OCI-LY1 (cell line): ENCODE measurements around the gene PTPRD.

ENCODE experiments used
- H2AFZ ChIP-seq: fragments of 200-600 bp; sonication (generic), shearing (Covaris generic); 2 replicates; pipeline ENCODE4 v1.6.0; 2014; ENCODE audit warnings: antibody characterized with exemption, mild to moderate bottlenecking, low read length
- H3F3A ChIP-seq: fragments of 200-600 bp; sonication (generic), shearing (Covaris generic); 2 replicates; pipeline ENCODE4 v1.6.0; 2014; ENCODE audit warnings: mild to moderate bottlenecking, antibody characterized with exemption, low read length, moderate library complexity; ENCODE audit not compliant: insufficient read depth
- H3K27ac ChIP-seq: fragments of 200-600 bp; sonication (generic); 2 replicates; pipeline ENCODE4 v1.5.1; 2014; ENCODE audit warnings: low read length, mixed run types, mild to moderate bottlenecking, low read depth; ENCODE audit not compliant: poor library complexity, severe bottlenecking
- H3K27me3 ChIP-seq: fragments of 200-600 bp; sonication (generic); 2 replicates; pipeline ENCODE4 v1.6.0; 2014; ENCODE audit warnings: antibody characterized with exemption, mild to moderate bottlenecking, low read length, moderate library complexity; ENCODE audit not compliant: insufficient read depth
- H3K36me3 ChIP-seq: fragments of 200-600 bp; sonication (generic); 2 replicates; pipeline ENCODE4 v1.6.1; 2014; ENCODE audit warnings: mild to moderate bottlenecking, antibody characterized with exemption, low read length, moderate library complexity, mixed read lengths; ENCODE audit not compliant: insufficient read depth
- H3K4me1 ChIP-seq: fragments of 200-600 bp; sonication (generic); 2 replicates; pipeline ENCODE4 v1.5.1; 2014; ENCODE audit warnings: mild to moderate bottlenecking, low read length, moderate library complexity; ENCODE audit not compliant: insufficient read depth, severe bottlenecking
- H3K4me2 ChIP-seq: fragments of 200-600 bp; sonication (generic), shearing (Covaris generic); 2 replicates; pipeline ENCODE4 v1.6.1; 2014; ENCODE audit warnings: low read length
- H3K4me3 ChIP-seq: fragments of 200-600 bp; sonication (generic); 2 replicates; pipeline ENCODE4 v1.5.1; 2014; ENCODE audit warnings: low read length, low read depth, mild to moderate bottlenecking, mixed read lengths; ENCODE audit not compliant: poor library complexity, severe bottlenecking
- H3K79me2 ChIP-seq: fragments of 200-600 bp; shearing (Covaris generic); 2 replicates; pipeline ENCODE4 v1.6.1; 2016; ENCODE audit warnings: mixed run types, low read length, mixed read lengths; ENCODE audit not compliant: insufficient read depth
- H3K9ac ChIP-seq: fragments of 200-600 bp; sonication (generic), shearing (Covaris generic); 2 replicates; pipeline ENCODE4 v1.6.1; 2014; ENCODE audit warnings: mild to moderate bottlenecking, low read length, mixed read lengths
- H3K9me2 ChIP-seq: fragments of 200-600 bp; sonication (generic), shearing (Covaris generic); 2 replicates; pipeline ENCODE4 v1.6.1; 2014; ENCODE audit warnings: low read depth, mild to moderate bottlenecking, low read length, mixed read lengths
- H3K9me3 ChIP-seq: fragments of 200-600 bp; shearing (Covaris generic); 2 replicates; pipeline ENCODE4 v1.6.1; 2014; ENCODE audit warnings: low read length, mixed read lengths
- H4K20me1 ChIP-seq: fragments of 200-600 bp; sonication (generic), shearing (Covaris generic); 2 replicates; pipeline ENCODE4 v1.6.0; 2016; ENCODE audit warnings: mild to moderate bottlenecking, low read length; ENCODE audit not compliant: insufficient read depth
- EZH2 ChIP-seq: fragments of 200-600 bp; sonication (generic), shearing (Covaris generic); IDR thresholded peaks from 2 replicates; pipeline ENCODE4 v1.8.0; 2017; ENCODE audit warnings: borderline replicate concordance, mixed run types, mild to moderate bottlenecking, antibody characterized with exemption, low read length, moderate library complexity, mixed read lengths
- TF ChIP-seq, protein P1 (sequence below): fragments of 200-600 bp; sonication (generic), shearing (Covaris generic); IDR thresholded peaks from 2 replicates; pipeline ENCODE4 v1.5.1; 2017; ENCODE audit warnings: mild to moderate bottlenecking, antibody characterized with exemption, low read length, moderate library complexity, mixed read lengths

Gene PTPRD

DNA sequence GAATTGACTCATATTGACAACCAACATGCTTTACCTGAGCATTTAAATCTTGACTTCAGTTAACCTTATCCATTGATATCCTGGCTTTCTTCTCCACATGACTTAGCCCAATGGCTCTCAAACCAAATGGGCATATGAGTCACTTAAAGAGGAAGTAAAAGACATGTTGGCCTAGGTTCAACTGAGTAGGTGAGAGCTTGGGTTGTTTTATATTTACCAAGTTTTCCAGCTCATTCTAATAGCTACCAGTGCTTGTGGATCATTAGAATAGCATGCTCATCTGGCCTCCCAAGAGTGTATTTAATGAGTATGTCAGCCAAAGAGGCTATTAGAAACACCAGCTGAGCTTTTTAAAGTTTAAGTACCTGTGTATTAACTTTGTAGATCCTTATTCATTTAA, 1049.0 kb downstream of the PTPRD start:
- Histone ChIP-seq H4K20me1 (no peaks in the 10 kb centered on the region), H3K27ac (no peak overlapping the region), H3F3A (no peaks in the 10 kb centered on the region), H3K4me2 (no peak overlapping the region), H3K9me2 (no peaks in the 10 kb centered on the region), H3K4me1 (no peaks in the 10 kb centered on the region), H2AFZ (no peak overlapping the region), H3K36me3 (no peaks in the 10 kb centered on the region), H3K9ac (no peak overlapping the region), H3K4me3 (no peak overlapping the region), H3K27me3 (no peaks in the 10 kb centered on the region), H3K79me2 (no peaks in the 10 kb centered on the region), H3K9me3 (no peaks in the 10 kb centered on the region)
- TF ChIP-seq EZH2 = no peak
- TF ChIP-seq, protein P1, sequence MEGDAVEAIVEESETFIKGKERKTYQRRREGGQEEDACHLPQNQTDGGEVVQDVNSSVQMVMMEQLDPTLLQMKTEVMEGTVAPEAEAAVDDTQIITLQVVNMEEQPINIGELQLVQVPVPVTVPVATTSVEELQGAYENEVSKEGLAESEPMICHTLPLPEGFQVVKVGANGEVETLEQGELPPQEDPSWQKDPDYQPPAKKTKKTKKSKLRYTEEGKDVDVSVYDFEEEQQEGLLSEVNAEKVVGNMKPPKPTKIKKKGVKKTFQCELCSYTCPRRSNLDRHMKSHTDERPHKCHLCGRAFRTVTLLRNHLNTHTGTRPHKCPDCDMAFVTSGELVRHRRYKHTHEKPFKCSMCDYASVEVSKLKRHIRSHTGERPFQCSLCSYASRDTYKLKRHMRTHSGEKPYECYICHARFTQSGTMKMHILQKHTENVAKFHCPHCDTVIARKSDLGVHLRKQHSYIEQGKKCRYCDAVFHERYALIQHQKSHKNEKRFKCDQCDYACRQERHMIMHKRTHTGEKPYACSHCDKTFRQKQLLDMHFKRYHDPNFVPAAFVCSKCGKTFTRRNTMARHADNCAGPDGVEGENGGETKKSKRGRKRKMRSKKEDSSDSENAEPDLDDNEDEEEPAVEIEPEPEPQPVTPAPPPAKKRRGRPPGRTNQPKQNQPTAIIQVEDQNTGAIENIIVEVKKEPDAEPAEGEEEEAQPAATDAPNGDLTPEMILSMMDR = no peak

DNA sequence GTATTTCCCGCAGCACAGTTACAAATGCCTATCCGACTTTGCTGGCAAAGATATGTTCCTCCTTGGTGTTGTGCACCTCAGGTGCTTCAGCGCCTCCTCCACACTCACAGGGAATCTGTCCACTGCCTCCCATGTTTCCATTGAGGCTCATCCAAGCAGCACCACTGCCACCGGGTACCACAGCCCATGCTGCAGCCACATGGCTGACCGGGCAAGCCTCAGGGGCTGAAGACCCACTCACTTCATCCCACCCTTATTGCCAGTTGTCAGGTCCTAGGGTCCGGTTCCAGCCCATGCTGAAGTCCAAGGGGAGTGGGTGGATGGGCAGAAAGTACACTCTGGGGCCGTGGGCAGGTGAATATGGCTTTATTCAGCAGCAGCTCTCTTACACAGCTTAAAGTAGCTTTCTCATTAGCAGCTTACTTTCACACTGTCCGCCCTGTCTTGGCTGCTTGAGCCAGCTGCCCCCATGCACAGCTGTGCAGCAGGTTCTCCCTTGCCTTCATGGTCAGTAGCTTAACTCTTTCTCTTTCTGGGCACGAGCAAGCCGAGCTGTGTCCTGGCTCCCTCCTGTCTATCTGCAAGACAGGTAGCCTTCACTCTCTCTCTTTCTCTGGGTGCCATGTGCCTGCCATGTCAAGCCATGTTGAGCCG, 1052.3 kb downstream of the PTPRD start:
- Histone ChIP-seq H3F3A (no peaks in the 10 kb centered on the region), H3K9me2 (no peaks in the 10 kb centered on the region), H2AFZ (no peak overlapping the region), H3K27ac (no peak overlapping the region), H3K79me2 (no peaks in the 10 kb centered on the region), H3K4me3 (no peak overlapping the region), H3K4me1 (no peaks in the 10 kb centered on the region), H3K27me3 (no peaks in the 10 kb centered on the region), H3K9me3 (no peaks in the 10 kb centered on the region), H3K9ac (no peak overlapping the region), H3K36me3 (no peaks in the 10 kb centered on the region), H3K4me2 (no peak overlapping the region), H4K20me1 (no peaks in the 10 kb centered on the region)
- TF ChIP-seq, protein P1 = no peak
- TF ChIP-seq EZH2 = no peak

DNA sequence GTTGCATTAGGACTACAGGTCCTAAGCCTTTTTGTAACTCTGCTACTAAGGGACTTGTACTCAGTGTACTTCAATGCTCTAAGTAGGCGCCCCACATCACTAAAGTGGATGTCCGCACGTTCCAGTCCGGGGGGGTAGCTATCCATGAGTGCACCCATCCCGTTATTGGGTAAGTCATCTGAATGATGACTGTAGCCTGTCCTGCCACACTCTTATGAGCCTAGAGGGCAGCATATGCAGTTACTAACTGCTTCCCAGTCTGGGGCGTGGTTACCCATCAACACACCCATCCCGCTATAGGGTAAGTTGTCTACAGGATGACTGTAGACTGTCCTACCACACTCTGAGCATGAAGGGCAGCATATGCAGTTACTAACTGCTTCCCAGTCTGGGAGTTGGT, 1053.9 kb downstream of the PTPRD start:
- Histone ChIP-seq H3K79me2 (no peaks in the 10 kb centered on the region), H4K20me1 (no peaks in the 10 kb centered on the region), H3K4me1 (no peaks in the 10 kb centered on the region), H3K27me3 (no peaks in the 10 kb centered on the region), H3K36me3 (no peaks in the 10 kb centered on the region), H3K9me2 (no peaks in the 10 kb centered on the region), H3K9me3 (no peaks in the 10 kb centered on the region), H3K4me3 (no peak overlapping the region), H2AFZ (no peak overlapping the region), H3F3A (no peaks in the 10 kb centered on the region), H3K27ac (no peak overlapping the region), H3K4me2 (no peak overlapping the region), H3K9ac (no peak overlapping the region)
- TF ChIP-seq EZH2 = no peak
- TF ChIP-seq, protein P1 = no peak
